Activated effector memory CD4-positive, alpha-beta T cell treated with Interleukin-2 at 50 U/mL for 16 hours (primary cell): ENCODE data around the gene RPL29.

Experiments
- DNase-seq: peaks from one replicate; pipeline ENCODE4 v3.0.0-alpha.2; 2020

The RPL29 gene

GRCh38 chr3:51961602-51962569 lies 33.8 kb downstream of the RPL29 start:
- DNase-seq, result no peak

DNA sequence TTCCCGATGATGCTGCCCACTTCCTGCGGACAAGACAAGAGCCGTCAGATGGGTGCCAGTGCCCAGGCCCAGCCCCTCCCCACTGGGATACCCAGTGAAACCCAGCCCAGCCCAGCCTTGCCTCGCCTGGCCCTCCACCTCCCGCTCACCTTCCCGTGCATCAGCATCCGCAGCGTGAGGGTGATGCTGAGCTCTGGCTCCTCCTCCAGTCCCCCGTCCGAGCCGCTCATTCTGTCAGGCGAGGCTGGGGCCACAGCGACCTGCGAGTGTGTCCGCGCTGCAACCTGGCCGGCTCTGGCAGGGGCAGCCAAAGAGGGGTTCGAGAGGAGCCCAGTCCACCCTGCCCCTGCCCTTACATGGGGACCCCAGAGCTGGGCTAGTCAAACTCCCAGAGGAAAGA lies 34.7 kb downstream of the RPL29 start:
- no peak for DNase-seq

DNA sequence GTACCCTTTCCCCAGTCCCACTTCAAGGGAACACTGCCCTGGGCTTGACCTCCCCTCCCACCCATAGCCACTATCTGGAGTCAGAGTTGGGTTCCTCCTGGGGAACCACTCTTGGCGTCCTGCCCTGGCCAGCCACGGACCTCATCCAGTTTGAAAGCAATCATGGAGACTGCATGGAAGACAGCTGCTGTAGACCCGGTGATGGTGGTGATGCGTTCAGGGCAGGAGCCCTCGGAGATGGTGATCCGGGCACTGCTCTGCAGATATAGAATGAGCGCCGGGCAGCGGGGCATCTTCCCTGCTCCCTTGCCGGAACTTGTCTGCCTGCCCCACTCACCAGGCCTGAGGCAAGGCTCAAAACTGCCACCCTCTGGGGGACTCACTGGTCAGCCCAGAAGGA lies 35.3 kb downstream of the RPL29 start:
- no peak for DNase-seq

GRCh38 chr3:51959651-51960050 lies 36.0 kb downstream of the RPL29 start:
- no peak for DNase-seq

DNA sequence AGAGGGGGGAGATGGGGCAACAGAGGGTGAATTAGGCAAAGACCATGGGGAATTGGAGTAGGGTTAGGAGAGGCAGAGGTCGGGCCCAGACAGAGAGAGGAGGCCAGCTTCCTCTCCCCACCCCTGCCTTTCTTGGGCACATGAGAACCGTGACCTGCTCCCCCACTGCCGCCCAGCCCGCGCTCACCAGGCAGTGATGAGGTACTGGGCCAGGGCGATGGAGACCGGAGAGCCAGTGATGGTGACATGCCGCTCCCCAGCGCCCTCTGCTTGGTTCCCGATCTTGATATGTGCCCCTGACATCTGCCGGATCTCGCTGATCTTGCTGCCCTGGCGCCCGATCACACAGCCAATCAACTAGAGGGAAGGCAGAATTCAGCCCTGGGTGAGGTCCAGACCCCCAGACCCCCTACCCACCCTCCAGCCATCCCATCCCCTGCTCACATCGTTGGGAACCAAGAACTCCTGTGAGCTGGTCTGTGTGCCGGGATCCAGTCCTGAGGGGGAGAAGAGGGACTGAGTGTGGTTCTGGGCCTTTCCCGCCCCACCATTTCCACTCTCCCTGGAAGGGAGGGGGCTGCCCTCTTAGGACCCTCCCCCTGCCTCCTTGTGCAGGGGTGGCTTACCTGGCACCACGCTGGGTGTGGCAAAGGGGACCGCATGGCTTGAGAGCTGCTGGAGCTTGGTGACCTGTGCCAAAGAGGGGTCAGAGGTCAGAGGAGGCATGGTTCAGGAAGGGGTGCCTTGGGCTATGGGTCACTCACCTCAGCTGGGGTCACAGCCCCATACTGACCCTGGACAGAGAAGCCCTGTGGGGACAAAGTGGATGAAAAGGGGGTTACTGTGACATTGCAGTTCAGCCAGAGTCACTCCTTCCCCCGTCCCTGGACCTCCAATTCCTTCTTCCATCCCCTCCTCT lies 36.8 kb downstream of the RPL29 start:
- no peak for DNase-seq

DNA sequence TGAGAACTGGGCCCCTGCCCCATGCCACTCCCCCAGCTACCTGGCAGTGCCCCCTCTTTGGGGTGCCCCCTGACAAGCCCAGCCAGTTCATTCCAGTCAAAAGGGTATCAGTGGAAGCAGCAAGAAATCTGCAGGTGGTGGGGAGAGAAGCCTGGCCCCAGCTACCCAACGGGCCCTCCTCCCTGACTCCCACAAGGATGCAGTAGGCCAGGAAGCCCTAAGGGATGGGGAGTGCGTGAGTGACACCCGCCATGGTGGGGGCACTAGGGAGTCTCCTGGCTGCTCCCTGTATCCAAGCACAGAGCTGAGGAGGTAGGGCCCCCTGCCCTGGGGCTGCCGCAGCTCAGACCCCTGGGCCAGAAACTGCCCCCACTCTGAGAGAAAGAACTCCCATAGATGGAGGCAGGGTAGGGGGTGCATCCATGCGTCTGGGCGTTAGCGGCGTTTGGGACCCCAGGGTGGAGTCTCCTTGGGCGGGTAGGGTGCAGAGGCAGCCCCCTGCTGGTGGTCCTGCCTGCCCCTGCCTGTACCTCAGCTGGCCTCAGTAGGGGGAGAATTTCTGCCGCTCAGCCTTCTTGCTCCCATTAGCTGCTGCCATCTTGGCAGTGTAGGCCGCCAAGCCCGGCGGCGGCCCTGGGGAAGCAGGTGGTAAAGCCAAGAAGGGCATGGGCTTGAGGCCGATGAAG lies 38.0 kb downstream of the RPL29 start:
- no peak for DNase-seq

DNA sequence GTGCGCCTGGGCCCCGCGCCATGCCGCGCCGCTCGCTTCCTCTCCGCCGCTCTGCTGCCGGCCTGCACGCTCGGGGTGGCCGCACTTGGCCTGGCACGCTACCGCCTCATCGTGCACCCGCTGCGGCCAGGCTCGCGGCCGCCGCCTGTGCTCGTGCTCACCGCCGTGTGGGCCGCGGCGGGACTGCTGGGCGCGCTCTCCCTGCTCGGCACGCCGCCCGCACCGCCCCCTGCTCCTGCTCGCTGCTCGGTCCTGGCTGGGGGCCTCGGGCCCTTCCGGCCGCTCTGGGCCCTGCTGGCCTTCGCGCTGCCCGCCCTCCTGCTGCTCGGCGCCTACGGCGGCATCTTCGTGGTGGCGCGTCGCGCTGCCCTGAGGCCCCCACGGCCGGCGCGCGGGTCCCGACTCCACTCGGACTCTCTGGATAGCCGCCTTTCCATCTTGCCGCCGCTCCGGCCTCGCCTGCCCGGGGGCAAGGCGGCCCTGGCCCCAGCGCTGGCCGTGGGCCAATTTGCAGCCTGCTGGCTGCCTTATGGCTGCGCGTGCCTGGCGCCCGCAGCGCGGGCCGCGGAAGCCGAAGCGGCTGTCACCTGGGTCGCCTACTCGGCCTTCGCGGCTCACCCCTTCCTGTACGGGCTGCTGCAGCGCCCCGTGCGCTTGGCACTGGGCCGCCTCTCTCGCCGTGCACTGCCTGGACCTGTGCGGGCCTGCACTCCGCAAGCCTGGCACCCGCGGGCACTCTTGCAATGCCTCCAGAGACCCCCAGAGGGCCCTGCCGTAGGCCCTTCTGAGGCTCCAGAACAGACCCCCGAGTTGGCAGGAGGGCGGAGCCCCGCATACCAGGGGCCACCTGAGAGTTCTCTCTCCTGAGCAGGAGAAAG lies 39.6 kb downstream of the RPL29 start:
- DNase-seq, result no peak

- DNase-seq, result no peak
Observed at GRCh38 chr3:51955175-51955892, 40.4 kb downstream of the RPL29 start, which contains the start of gene GPR62. GPR62 (plus strand) TSS chr3:51955381; CDS start chr3:51955653, 272 bp downstream.

- DNase-seq, result no peak
Observed at GRCh38 chr3:51954713-51955112, 41.0 kb downstream of the RPL29 start.

- no peak for DNase-seq
Observed at GRCh38 chr3:51954105-51954504, 41.6 kb downstream of the RPL29 start.

- DNase-seq, result no peak
Observed at GRCh38 chr3:51953445-51953844, 42.2 kb downstream of the RPL29 start.

- DNase-seq, result no peak
Observed at GRCh38 chr3:51950899-51951298, 44.8 kb downstream of the RPL29 start.

DNA sequence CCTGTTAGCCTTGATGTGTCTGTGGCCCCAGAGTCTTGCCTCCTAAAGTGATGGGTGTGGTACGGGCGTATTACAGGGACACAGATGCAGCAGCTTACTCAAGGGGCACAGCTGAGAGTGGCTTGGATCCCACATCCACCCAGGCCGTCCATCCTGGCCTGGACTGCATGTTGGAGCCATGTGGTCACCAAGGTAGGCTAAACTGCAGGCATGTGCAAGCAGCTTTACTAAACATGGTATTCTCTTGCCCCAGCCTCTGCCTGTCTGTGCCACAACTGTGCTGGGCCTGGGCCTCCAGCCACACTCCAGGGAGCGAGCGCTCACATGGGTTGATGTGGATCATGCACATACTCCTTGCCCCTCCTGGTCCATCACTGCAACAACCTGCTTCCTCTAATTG lies 46.6 kb downstream of the RPL29 start:
- no peak for DNase-seq

DNA sequence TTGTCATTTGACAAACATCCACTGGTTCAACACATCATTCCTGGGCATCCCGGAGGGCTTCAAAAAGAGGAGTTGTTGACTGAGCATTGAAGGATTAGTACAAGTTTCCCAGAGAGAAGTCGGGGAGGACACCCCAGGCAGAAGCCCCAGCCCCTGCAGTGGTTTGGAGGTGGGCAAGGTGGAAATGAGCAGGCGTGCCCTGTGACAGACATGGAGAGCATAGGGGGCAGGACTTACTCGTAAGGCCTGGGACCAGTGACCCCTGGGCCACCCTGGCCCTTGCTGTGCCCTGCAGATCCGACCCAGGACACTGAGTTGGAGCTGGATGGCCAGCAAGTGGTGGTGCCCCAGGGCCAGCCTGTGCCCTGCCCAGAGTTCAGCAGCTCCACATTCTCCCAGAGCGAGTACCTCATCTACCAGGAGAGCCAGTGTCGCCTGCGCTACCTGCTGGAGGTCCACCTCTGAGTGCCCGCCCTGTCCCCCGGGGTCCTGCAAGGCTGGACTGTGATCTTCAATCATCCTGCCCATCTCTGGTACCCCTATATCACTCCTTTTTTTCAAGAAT lies 47.6 kb downstream of the RPL29 start:
- no peak for DNase-seq

DNA sequence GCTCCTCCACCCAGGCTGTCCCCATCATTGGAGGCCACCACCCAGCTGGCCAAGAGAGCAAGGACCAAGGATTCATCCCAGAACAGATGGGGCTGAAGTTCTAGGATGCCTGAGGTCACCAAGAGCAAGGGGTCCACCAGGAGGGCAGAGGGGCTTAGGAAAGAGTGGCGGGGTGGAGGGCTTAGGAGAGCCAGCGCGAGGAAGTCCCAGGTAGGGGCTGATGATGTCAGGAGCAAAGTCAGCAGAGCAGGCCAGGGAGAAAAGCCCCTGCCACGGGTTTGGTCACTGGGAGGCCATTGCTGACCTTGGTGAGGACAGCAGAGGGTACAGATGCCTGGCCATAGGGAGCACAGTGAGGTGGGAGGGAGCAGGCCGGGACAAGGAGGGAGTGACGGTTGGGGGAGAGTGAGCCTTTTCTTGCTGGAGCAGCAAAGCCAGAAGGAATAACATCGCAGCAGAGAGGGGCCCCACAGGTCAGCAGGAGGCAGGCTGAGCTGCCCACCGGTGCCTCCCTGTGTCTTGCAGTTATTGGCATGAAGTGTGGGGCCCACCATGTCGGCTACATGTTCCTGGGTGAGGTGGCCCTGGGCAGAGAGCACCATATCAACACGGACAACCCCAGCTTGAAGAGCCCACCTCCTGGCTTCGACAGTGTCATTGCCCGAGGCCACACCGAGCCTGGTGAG lies 48.3 kb downstream of the RPL29 start:
- no peak for DNase-seq

DNA sequence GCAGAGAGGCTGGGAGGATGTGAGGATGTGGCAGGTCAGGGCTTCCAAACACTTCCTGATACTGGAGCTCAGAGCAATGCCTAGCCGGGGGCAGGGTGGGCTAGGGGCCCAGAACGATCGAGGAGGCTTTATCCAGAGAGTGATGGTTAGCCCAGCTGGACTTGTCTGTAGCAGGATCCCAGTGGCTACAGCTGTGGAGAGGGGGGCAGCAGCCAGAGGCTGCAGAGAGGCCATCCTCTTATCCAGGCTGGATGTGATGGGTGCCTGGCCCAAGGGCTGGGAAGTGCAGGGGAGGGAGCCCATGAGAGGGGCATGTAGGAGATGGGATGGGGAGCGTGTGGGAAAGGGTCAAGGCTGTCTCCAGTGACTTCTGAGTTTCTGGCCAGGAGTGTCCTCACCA lies 48.9 kb downstream of the RPL29 start:
- DNase-seq, result no peak

- no peak for DNase-seq
Observed at GRCh38 chr3:51945926-51946705, 49.6 kb downstream of the RPL29 start.

GRCh38 chr3:51945031-51945840 lies 50.5 kb downstream of the RPL29 start:
- DNase-seq, result no peak
